ENCODE results near the gene LIMS3. TPM values are rescaled to one million over a fixed set of nuclear protein-coding genes. Genes with fewer than 3 reads are reported as not detected.
"Not testable (repeated sequence)": the region's sequence is repeated elsewhere in the genome, so short reads cannot be mapped to it uniquely, and the experiment has no call there.

Gene LIMS3
- total and polyA plus RNA-seq, 2 of the 8 experiments (the other 6 are each of a cell fraction or from before 2014, with no cell fraction given), result 2.7 TPM; not detected in 1

- H3K18ac ChIP-seq (ENCODE audit: extremely low read depth, low read length); FAIRE-seq; H4K5ac ChIP-seq (ENCODE audit: insufficient read length, low read depth, low read length); H3K56ac ChIP-seq (replicated peaks; ENCODE audit: insufficient read length, low read depth, low read length); H3K4ac ChIP-seq (replicated peaks; ENCODE audit: insufficient read length, low read depth, low read length); DNase-seq (ENCODE audit: low read depth in 1 of 2, low spot score in 2 of 2); H3K4me3 ChIP-seq (ENCODE audit: extremely low read depth in 1 of 4, insufficient read depth in 2 of 4, low read depth in 3 of 4, low read length in 4 of 4); H3K9me3 ChIP-seq (ENCODE audit: insufficient read depth in 2 of 2, low read depth in 1 of 2, low read length in 1 of 2); H2BK5ac ChIP-seq (ENCODE audit: low read depth, low read length); H4K8ac ChIP-seq (ENCODE audit: extremely low read depth, insufficient read depth, low read length); H2BK120ac ChIP-seq (replicated peaks; ENCODE audit: low read depth, low read length); H3K79me1 ChIP-seq (ENCODE audit: low read depth, low read length); H4K91ac ChIP-seq (replicated peaks; ENCODE audit: insufficient read length, low read length); CTCF ChIA-PET (ENCODE audit: partially characterized antibody); H3K79me2 ChIP-seq (ENCODE audit: control insufficient read depth in 1 of 2, insufficient read depth in 2 of 2, low read length in 2 of 2); H2AK5ac ChIP-seq (ENCODE audit: low read depth, low read length); H3K4me1 ChIP-seq (replicated peaks in 1 of 4; ENCODE audit: control insufficient read depth in 3 of 4, insufficient read depth in 4 of 4, low read length in 3 of 4); H3K9ac ChIP-seq (replicated peaks in 1 of 4; ENCODE audit: extremely low read depth in 1 of 4, low read depth in 3 of 4, low read length in 3 of 4); H3K27me3 ChIP-seq (replicated peaks in 1 of 4; ENCODE audit: control insufficient read depth in 3 of 4, extremely low read depth in 1 of 4, insufficient read depth in 3 of 4, low read length in 3 of 4); H3K14ac ChIP-seq (ENCODE audit: insufficient read length); H3K4me2 ChIP-seq (ENCODE audit: insufficient read depth in 1 of 2, low read depth in 2 of 2, low read length in 2 of 2); H3K23ac ChIP-seq (ENCODE audit: insufficient read length); H2BK15ac ChIP-seq (ENCODE audit: low read length); POLR2A ChIA-PET (ENCODE audit: partially characterized antibody); H3K27ac ChIP-seq (ENCODE audit: low read depth, low read length); H2BK20ac ChIP-seq (ENCODE audit: low read length); H4K20me1 ChIP-seq (replicated peaks in 1 of 2; ENCODE audit: control insufficient read depth in 1 of 2, insufficient read depth in 2 of 2, low read length in 2 of 2); H3K23me2 ChIP-seq (ENCODE audit: low read depth, low read length); H2BK12ac ChIP-seq (ENCODE audit: low read depth, low read length); H3K36me3 ChIP-seq (ENCODE audit: control insufficient read depth in 2 of 4, insufficient read depth in 4 of 4, low read length in 3 of 4); H2AFZ ChIP-seq (ENCODE audit: low read length): not testable (repeated sequence)
- WGBS, 2 experiments (ENCODE audit: extremely low coverage in 1 of 2, insufficient coverage in 1 of 2, insufficient read length in 1 of 2, insufficient replicate concordance in 2 of 2, low coverage in 1 of 2, low lambda C conversion rate in 2 of 2, missing lambda C conversion rate in 1 of 2), result no CpG with 5 or more reads among the region's 2 CpGs
Measured at GRCh38 chr2:109908626-109909025, 10.1 kb downstream of the LIMS3 start.

DNA sequence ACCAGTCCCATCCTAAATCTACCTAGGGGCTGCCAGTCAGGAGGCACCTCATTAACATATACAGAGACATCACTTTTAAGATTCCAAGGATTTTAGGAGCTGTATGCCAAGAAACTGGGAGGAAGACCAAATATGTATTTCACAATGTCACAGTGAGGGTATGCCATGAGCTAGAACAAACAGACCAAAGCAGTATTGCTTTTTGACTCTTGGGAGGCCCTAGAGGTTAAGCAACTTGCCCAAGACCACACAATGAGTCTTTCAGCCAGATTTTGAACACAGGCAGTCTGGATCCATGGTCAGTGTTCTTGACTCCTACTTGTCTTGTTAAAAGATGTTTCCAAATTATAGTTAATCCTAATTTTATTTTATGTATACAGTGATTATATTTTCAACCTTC, 12.3 kb downstream of the LIMS3 start:
- H3K56ac ChIP-seq (replicated peaks; ENCODE audit: insufficient read length, low read depth, low read length); H2BK5ac ChIP-seq (ENCODE audit: low read depth, low read length); H2BK120ac ChIP-seq (replicated peaks; ENCODE audit: low read depth, low read length); H3K36me3 ChIP-seq (ENCODE audit: control insufficient read depth in 2 of 4, insufficient read depth in 4 of 4, low read length in 3 of 4); H2AK5ac ChIP-seq (ENCODE audit: low read depth, low read length); FAIRE-seq; H3K79me1 ChIP-seq (ENCODE audit: low read depth, low read length); H3K4me2 ChIP-seq (ENCODE audit: insufficient read depth in 1 of 2, low read depth in 2 of 2, low read length in 2 of 2); POLR2A ChIA-PET (ENCODE audit: partially characterized antibody); H4K20me1 ChIP-seq (replicated peaks in 1 of 2; ENCODE audit: control insufficient read depth in 1 of 2, insufficient read depth in 2 of 2, low read length in 2 of 2); H3K79me2 ChIP-seq (ENCODE audit: control insufficient read depth in 1 of 2, insufficient read depth in 2 of 2, low read length in 2 of 2); H2BK20ac ChIP-seq (ENCODE audit: low read length); H3K23ac ChIP-seq (ENCODE audit: insufficient read length); H2BK15ac ChIP-seq (ENCODE audit: low read length); H3K4me1 ChIP-seq (replicated peaks in 1 of 4; ENCODE audit: control insufficient read depth in 3 of 4, insufficient read depth in 4 of 4, low read length in 3 of 4); H3K9ac ChIP-seq (replicated peaks in 1 of 4; ENCODE audit: extremely low read depth in 1 of 4, low read depth in 3 of 4, low read length in 3 of 4); H3K14ac ChIP-seq (ENCODE audit: insufficient read length); H4K5ac ChIP-seq (ENCODE audit: insufficient read length, low read depth, low read length); H3K9me3 ChIP-seq (ENCODE audit: insufficient read depth in 2 of 2, low read depth in 1 of 2, low read length in 1 of 2); H3K27ac ChIP-seq (ENCODE audit: low read depth, low read length); H3K18ac ChIP-seq (ENCODE audit: extremely low read depth, low read length); H3K27me3 ChIP-seq (replicated peaks in 1 of 4; ENCODE audit: control insufficient read depth in 3 of 4, extremely low read depth in 1 of 4, insufficient read depth in 3 of 4, low read length in 3 of 4); DNase-seq (ENCODE audit: low read depth in 1 of 2, low spot score in 2 of 2); H2AFZ ChIP-seq (ENCODE audit: low read length); H3K4ac ChIP-seq (replicated peaks; ENCODE audit: insufficient read length, low read depth, low read length); H4K8ac ChIP-seq (ENCODE audit: extremely low read depth, insufficient read depth, low read length); H2BK12ac ChIP-seq (ENCODE audit: low read depth, low read length); CTCF ChIA-PET (ENCODE audit: partially characterized antibody); H4K91ac ChIP-seq (replicated peaks; ENCODE audit: insufficient read length, low read length); H3K4me3 ChIP-seq (ENCODE audit: extremely low read depth in 1 of 4, insufficient read depth in 2 of 4, low read depth in 3 of 4, low read length in 4 of 4); H3K23me2 ChIP-seq (ENCODE audit: low read depth, low read length): not testable (repeated sequence)

All from H1 (cell line).